PFSK-1 (cell line): ENCODE data around the gene IL2RA.

Experiments used
- FOXP2 ChIP-seq: optimal IDR thresholded peaks from 2 replicates; pipeline ENCODE3; 2011; ENCODE audit warnings: borderline replicate concordance, control low read depth, inconsistent platforms; ENCODE audit not compliant: insufficient read depth; ENCODE audit errors: extremely low read length, extremely low read depth
- POLR2AphosphoS5 ChIP-seq: IDR thresholded peaks from 2 replicates; pipeline ENCODE4 v1.6.1; 2012; ENCODE audit warnings: low read depth, mild to moderate bottlenecking, control low read depth, low read length, moderate library complexity
- REST ChIP-seq, 2 experiments: IDR thresholded peaks; 2 replicates each; pipeline versions ENCODE4 v1.6.1 to v1.8.0; 2011 to 2012; ENCODE audit warnings: low read depth in 2 of 2, low read length in 2 of 2, control low read depth in 1 of 2, inconsistent platforms in 1 of 2, mild to moderate bottlenecking in 1 of 2, moderate library complexity in 1 of 2; ENCODE audit not compliant: insufficient read depth in 1 of 2
- SIN3A ChIP-seq: IDR thresholded peaks from 2 replicates; pipeline ENCODE4 v1.6.1; 2012; ENCODE audit warnings: mild to moderate bottlenecking, low read length, moderate library complexity, borderline replicate concordance; ENCODE audit not compliant: insufficient read depth
- TAF1 ChIP-seq: IDR thresholded peaks from 2 replicates; pipeline ENCODE4 v1.6.1; 2012; ENCODE audit warnings: low read length, control low read depth, borderline replicate concordance; ENCODE audit not compliant: insufficient read depth

The IL2RA gene

GRCh38 chr10:6019010-6019782 lies 43.0 kb downstream of the IL2RA start:
- TF ChIP-seq FOXP2 (no peak), REST (IDR thresholded peaks at IDR 0.05; ENCODE audit: insufficient read depth in 1 of 2, low read depth in 2 of 2, low read length in 2 of 2) (no peak), POLR2AphosphoS5 (no peak), TAF1 (no peak), SIN3A (no peak)

DNA sequence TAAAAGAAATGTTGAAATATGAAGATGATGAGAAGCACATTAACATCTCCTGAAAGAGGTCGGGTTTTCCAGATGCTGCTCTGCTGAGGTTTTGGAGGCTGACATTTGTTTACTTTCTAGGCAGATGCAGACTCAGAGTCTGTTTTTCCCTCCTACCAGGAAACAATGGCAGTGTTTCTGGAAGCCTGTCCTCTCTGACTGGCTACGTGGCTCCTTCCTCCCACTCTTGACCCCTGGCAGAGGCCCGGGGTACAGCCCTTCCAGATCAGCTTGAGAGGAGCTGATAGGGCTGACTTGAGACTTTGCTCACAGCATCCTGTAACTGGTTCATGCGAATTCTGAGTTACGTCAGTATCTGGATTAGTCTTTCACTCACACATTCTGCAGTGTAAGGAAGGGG lies 43.7 kb downstream of the IL2RA start:
- TF ChIP-seq POLR2AphosphoS5 (no peak), TAF1 (no peak), SIN3A (no peak), REST (IDR thresholded peaks at IDR 0.05; ENCODE audit: insufficient read depth in 1 of 2, low read depth in 2 of 2, low read length in 2 of 2) (no peak), FOXP2 (no peak)

- no peak for TF ChIP-seq FOXP2
- TF ChIP-seq TAF1 = no peak
- no peak for TF ChIP-seq REST (IDR thresholded peaks at IDR 0.05; ENCODE audit: insufficient read depth in 1 of 2, low read depth in 2 of 2, low read length in 2 of 2)
- TF ChIP-seq POLR2AphosphoS5 = no peak
- TF ChIP-seq SIN3A = no peak
These were observed 44.3 kb downstream of the IL2RA start for GRCh38 chr10:6017781-6018354.

- no peak for TF ChIP-seq SIN3A
- TF ChIP-seq REST (IDR thresholded peaks at IDR 0.05; ENCODE audit: insufficient read depth in 1 of 2, low read depth in 2 of 2, low read length in 2 of 2) = no peak
- no peak for TF ChIP-seq TAF1
- no peak for TF ChIP-seq POLR2AphosphoS5
- no peak for TF ChIP-seq FOXP2
These were observed 47.9 kb downstream of the IL2RA start for GRCh38 chr10:6014241-6014761.
